ENCODE measurements around the gene SYT17. TPM values are rescaled to one million over a fixed set of nuclear protein-coding genes. Genes with fewer than 3 reads are reported as not detected.
A peak's percentile ranks its signal among the peaks of the same experiment; 100 is the strongest.

SYT17 gene
- polyA plus RNA-seq, 3 donors: 0.81 to 4.9 (median 1.1) TPM

- no peak for TF ChIP-seq CTCF (IDR thresholded peaks at IDR 0.05)
- Histone ChIP-seq H2AFZ (ENCODE audit: insufficient read depth, low read depth, low read length, poor library complexity, severe bottlenecking) (no peak overlapping the region), H3K9ac (ENCODE audit: insufficient read depth, low read length, poor library complexity, severe bottlenecking) (no peak overlapping the region), H3K27ac (ENCODE audit: low read depth in 1 of 2, low read length in 2 of 2) (no peak overlapping the region), H3K27me3 (ENCODE audit: control insufficient read depth in 2 of 2, insufficient read depth in 2 of 2, low read length in 2 of 2) (peaks cover 0 to 2% of the 10 kb centered on the region in 2 donors), H3K36me3 (replicated peaks in 1 of 2; ENCODE audit: control insufficient read depth in 1 of 2, insufficient read depth in 2 of 2, low read length in 2 of 2) (no peaks in the 10 kb centered on the region), H3K4me2 (replicated peaks; ENCODE audit: extremely low read depth, low read length, poor library complexity, severe bottlenecking) (no peak overlapping the region), H3K4me1 (ENCODE audit: control insufficient read depth in 1 of 2, insufficient read depth in 2 of 2, low read length in 2 of 2) (peaks cover 0 to 2% of the 10 kb centered on the region in 2 donors), H4K20me1 (ENCODE audit: insufficient read depth, low read length) (no peaks in the 10 kb centered on the region), H3K9me3 (replicated peaks in 1 of 2; ENCODE audit: control insufficient read depth in 1 of 2, insufficient read depth in 1 of 2, low read length in 2 of 2) (peaks cover 28 to 35% of the 10 kb centered on the region in 2 donors), H3K79me2 (ENCODE audit: insufficient read depth, low read length) (no peaks in the 10 kb centered on the region), H3K4me3 (replicated peaks in 1 of 3; ENCODE audit: low read depth in 2 of 3, low read length in 3 of 3) (no peak overlapping the region)
- Mint-ChIP-seq H3K4me3 (no peak overlapping the region), H3K9me3 (peaks cover 19 to 31% (median 28%) of the 10 kb centered on the region in 7 donors), H3K4me1 (peaks cover 3% of the 10 kb centered on the region), H3K27ac (no peak overlapping the region), H3K36me3 (no peaks in the 10 kb centered on the region), H3K27me3 (ENCODE audit: low read depth in 3 of 3) (peaks cover 3 to 8% (median 7%) of the 10 kb centered on the region in 3 donors)
- WGBS (ENCODE audit: insufficient coverage): no CpG with 5 or more reads among the region's 2 CpGs
- intact Hi-C loops (cut with micrococcal nuclease): no loop called here
- DNase-seq: peak in 1 of 3 donors; percentile 8
Measured at GRCh38 chr16:19269098-19269497, 101.1 kb downstream of the SYT17 start.

GRCh38 chr16:19274165-19274797 lies 106.2 kb downstream of the SYT17 start:
- DNase-seq: no peak
- Histone ChIP-seq H3K27ac (ENCODE audit: low read depth in 1 of 2, low read length in 2 of 2) (no peak overlapping the region), H2AFZ (ENCODE audit: insufficient read depth, low read depth, low read length, poor library complexity, severe bottlenecking) (no peak overlapping the region), H3K79me2 (ENCODE audit: insufficient read depth, low read length) (no peaks in the 10 kb centered on the region), H3K36me3 (replicated peaks in 1 of 2; ENCODE audit: control insufficient read depth in 1 of 2, insufficient read depth in 2 of 2, low read length in 2 of 2) (no peaks in the 10 kb centered on the region), H3K9ac (ENCODE audit: insufficient read depth, low read length, poor library complexity, severe bottlenecking) (no peak overlapping the region), H3K4me1 (ENCODE audit: control insufficient read depth in 1 of 2, insufficient read depth in 2 of 2, low read length in 2 of 2) (peaks cover 0 to under 1% of the 10 kb centered on the region in 2 donors), H3K27me3 (ENCODE audit: control insufficient read depth in 2 of 2, insufficient read depth in 2 of 2, low read length in 2 of 2) (peaks cover 2 to 4% of the 10 kb centered on the region in 2 donors), H3K4me3 (replicated peaks in 1 of 3; ENCODE audit: low read depth in 2 of 3, low read length in 3 of 3) (no peak overlapping the region), H3K4me2 (replicated peaks; ENCODE audit: extremely low read depth, low read length, poor library complexity, severe bottlenecking) (no peak overlapping the region), H3K9me3 (replicated peaks in 1 of 2; ENCODE audit: control insufficient read depth in 1 of 2, insufficient read depth in 1 of 2, low read length in 2 of 2) (peaks cover 5 to 7% of the 10 kb centered on the region in 2 donors), H4K20me1 (ENCODE audit: insufficient read depth, low read length) (no peaks in the 10 kb centered on the region)
- intact Hi-C loops (cut with micrococcal nuclease): no loop called here
- Mint-ChIP-seq H3K4me3 (no peak overlapping the region), H3K9me3 (peaks cover under 1 to 4% (median 2%) of the 10 kb centered on the region in 7 donors), H3K36me3 (no peaks in the 10 kb centered on the region), H3K27me3 (ENCODE audit: low read depth in 3 of 3) (peaks cover 6 to 11% (median 6%) of the 10 kb centered on the region in 3 donors), H3K4me1 (no peaks in the 10 kb centered on the region), H3K27ac (no peak overlapping the region)
- no CpG with 5 or more reads among the region's 1 CpG for WGBS (ENCODE audit: insufficient coverage)
- TF ChIP-seq CTCF (IDR thresholded peaks at IDR 0.05): no peak
